Right lobe of liver (tissue), 6 donors: Measurements from ENCODE around the gene BMS1. TPM values are rescaled to one million over a fixed set of nuclear protein-coding genes. Genes with fewer than 3 reads are reported as not detected.

Experiments
- ATAC-seq, 4 donors: fragments of 200-7000 bp; cut with Tn5 transposase; one replicate each; pipeline ENCODE4 v1.9.1; 2020; ENCODE audit warnings: mild to moderate bottlenecking in 4 of 4, moderate library complexity in 4 of 4
- DNase-seq, 3 donors: peaks; one replicate each; pipeline ENCODE4 v3.0.0-alpha.2; 2020
- H3K27ac ChIP-seq, 3 donors: fragments of 200-600 bp; one replicate each; pipeline ENCODE4 v1.8.0; 2022
- H3K27me3 ChIP-seq, 2 donors: fragments of 200-600 bp; one replicate each; pipeline ENCODE4 v1.8.0; 2022
- H3K36me3 ChIP-seq, 4 donors: fragments of 200-600 bp; sonication (generic) in 1 of 4; one replicate each; pipeline versions ENCODE4 v1.5.1 to v1.8.0; 2017 to 2022; ENCODE audit warnings: control low read depth in 1 of 4
- H3K4me1 ChIP-seq, 4 donors: fragments of 200-600 bp; sonication (generic) in 1 of 4; one replicate each; pipeline versions ENCODE4 v1.5.1 to v1.8.0; 2017 to 2022; ENCODE audit warnings: control low read depth in 1 of 4
- H3K4me3 ChIP-seq, 3 donors: fragments of 200-600 bp; one replicate each; pipeline ENCODE4 v1.8.0; 2022
- H3K9me3 ChIP-seq, 4 donors: fragments of 200-600 bp; sonication (generic) in 1 of 4; one replicate each; pipeline versions ENCODE4 v1.5.1 to v1.8.0; 2017 to 2022; ENCODE audit warnings: control low read depth in 1 of 4
- POLR2A ChIP-seq: fragments of 450-650 bp; IDR thresholded peaks from one replicate; pipeline ENCODE4 v1.6.1; 2017; ENCODE audit warnings: antibody characterized with exemption, mild to moderate bottlenecking
- WGBS: methylation state at CpG from one replicate; pipeline ENCODE4 v1.1.6; 2018; ENCODE audit warnings: low coverage, low lambda C conversion rate; ENCODE audit not compliant: insufficient coverage; ENCODE audit errors: missing lambda C conversion rate; 5-methylcytosine and 5-hydroxymethylcytosine counted together
- intact Hi-C, 2 donors: fragments of 100-400 bp; cut with DNase I; formaldehyde crosslinking; loops; one replicate each; pipeline versions ENCODE4 v1.11.2 to v1.14.1; 2022
- total RNA-seq, 6 experiments: library from RNA; depleted of rRNA in 2 of 6; stranded (reverse); fragments of >200 nt in 2 of 6; fragmentation: NEBNext Ultra II Directional in 3 of 6; extraction: Animal tissue kit (Norgen Biotek cat#: 25700) in 3 of 6; gene quantifications; one replicate each; pipeline versions ENCODE4 v1.1.0 to v1.2.4, GENCODE V29; 2016 to 2023
- TF ChIP-seq, protein P1 (sequence below), 4 donors: fragments of 200-600 bp in 3 of 4; fragments of 450-650 bp in 1 of 4; IDR thresholded peaks; one replicate each; pipeline versions ENCODE4 v1.5.1 to v1.8.0; 2016 to 2022; ENCODE audit warnings: antibody characterized with exemption in 4 of 4, mild to moderate bottlenecking in 2 of 4
- donor health status: DM: no; HTN: yes; CAD: no.
- donor health status: DM: no; HTN: no; CAD: no.
- donor health status: DM: no; HTN: no; CAD: no.
- donor health status: DM: no; HTN: yes; CAD: no.
- donor health status: DM: no; HTN: yes; CAD: no.

Gene BMS1
- total RNA-seq, 6 experiments from 2014 or later, result 4.1 to 8.3 (median 5.8) TPM

DNA sequence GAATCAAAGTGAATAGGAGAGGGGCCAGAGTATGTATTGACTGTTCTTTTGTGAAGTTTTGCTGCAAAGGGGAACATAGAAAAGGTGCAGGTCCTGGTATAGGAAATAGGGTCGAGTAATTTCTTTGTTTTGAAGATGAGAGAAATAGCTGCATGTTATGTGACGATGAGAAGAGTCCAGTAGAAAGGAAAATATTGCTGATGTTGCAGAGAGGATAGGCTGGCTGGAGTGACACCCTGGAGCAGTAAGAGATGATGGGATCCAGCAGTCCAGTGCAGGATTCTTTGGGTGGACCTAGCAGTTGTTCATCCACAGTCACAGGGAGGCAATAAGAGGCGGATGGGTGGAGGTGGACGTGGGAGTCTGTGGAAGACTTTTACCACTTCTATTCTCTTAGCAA, 2.1 kb upstream of the BMS1 start:
- Histone ChIP-seq H3K4me1 (peaks cover 0 to 7% (median 0%) of the 10 kb centered on the region in 4 donors), H3K36me3 (peaks cover 0 to 14% (median under 1%) of the 10 kb centered on the region in 4 donors), H3K27ac (no peak overlapping the region), H3K27me3 (no peaks in the 10 kb centered on the region), H3K9me3 (no peaks in the 10 kb centered on the region), H3K4me3 (no peak overlapping the region)
- no peak for ATAC-seq
- WGBS, result 90% methylated on average over 4 of the region's 4 CpGs
- intact Hi-C loops, result loop anchor here in 1 of 2 donors (10.0 kb wide), 1 partner anchor 226 kb away; no protein-coding TSS in a partner anchor
- DNase-seq, result no peak
- TF ChIP-seq POLR2A, result no peak
- TF ChIP-seq, protein P1, sequence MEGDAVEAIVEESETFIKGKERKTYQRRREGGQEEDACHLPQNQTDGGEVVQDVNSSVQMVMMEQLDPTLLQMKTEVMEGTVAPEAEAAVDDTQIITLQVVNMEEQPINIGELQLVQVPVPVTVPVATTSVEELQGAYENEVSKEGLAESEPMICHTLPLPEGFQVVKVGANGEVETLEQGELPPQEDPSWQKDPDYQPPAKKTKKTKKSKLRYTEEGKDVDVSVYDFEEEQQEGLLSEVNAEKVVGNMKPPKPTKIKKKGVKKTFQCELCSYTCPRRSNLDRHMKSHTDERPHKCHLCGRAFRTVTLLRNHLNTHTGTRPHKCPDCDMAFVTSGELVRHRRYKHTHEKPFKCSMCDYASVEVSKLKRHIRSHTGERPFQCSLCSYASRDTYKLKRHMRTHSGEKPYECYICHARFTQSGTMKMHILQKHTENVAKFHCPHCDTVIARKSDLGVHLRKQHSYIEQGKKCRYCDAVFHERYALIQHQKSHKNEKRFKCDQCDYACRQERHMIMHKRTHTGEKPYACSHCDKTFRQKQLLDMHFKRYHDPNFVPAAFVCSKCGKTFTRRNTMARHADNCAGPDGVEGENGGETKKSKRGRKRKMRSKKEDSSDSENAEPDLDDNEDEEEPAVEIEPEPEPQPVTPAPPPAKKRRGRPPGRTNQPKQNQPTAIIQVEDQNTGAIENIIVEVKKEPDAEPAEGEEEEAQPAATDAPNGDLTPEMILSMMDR (IDR thresholded peaks at IDR 0.05), result no peak

DNA sequence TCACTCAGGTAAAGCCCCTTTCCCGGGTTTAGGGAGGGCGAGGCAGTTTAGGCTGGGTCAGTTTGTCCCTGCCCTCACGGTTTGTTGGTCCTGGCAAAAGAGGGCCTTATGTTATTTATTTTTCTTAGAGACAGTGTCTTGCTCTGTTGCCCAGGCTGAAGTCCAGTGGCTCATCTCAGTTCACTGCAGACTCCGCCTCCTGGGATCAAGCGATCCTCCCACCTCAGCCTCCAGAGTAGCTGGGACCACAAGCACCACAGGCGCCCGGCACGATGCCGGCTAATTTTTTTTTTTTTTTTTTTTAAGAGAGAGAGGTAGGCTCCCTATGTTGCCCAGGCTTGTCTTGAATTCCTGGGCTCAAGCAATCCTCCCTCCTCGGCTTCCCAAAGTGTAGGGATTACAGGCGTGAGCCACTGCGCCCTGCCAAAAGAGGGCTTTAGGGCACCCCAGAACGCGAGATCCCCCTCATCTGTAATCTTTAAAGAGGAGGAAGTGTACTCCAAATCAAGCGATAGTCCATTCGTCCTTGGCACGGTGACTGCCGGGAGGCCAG, 626 bp upstream of the BMS1 start:
- Histone ChIP-seq H3K27ac (peak overlapping the region; percentile 94 to 95 (median 94)), H3K9me3 (no peaks in the 10 kb centered on the region), H3K36me3 (peaks cover 0 to 28% (median 8%) of the 10 kb centered on the region in 4 donors), H3K4me1 (peaks cover 0 to 7% (median 0%) of the 10 kb centered on the region in 4 donors), H3K4me3 (peak overlapping the region; percentile 77 to 85 (median 79)), H3K27me3 (no peaks in the 10 kb centered on the region)
- no peak for TF ChIP-seq POLR2A
- TF ChIP-seq, protein P1 (IDR thresholded peaks at IDR 0.05), result no peak
- peak in 1 of 3 donors; percentile 51 for DNase-seq
- 21% methylated on average over 14 of the region's 18 CpGs for WGBS
- intact Hi-C loops, result loop anchor here in 1 of 2 donors (10.0 kb wide), 1 partner anchor 227 kb away; no protein-coding TSS in a partner anchor
- ATAC-seq, result peak; percentile 6 to 53 (median 14)

DNA sequence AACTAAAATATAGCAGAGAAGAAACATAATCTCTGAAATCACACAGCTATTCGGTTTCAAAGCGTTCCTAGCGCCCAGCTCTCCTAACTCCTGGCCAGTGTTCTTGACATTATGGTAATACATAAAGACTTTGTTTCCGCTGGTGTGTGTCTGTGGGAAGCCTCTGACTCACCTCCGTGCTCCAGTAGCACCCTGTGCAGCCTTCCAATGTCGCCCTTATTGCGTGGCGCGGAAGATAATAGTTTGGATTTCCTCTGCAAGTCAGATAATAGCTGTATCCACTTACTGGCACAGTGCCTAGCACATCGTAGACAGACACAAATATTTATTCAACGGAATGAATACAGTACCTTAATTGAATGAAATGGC, 570 bp downstream of the BMS1 start:
- H3K9me3 ChIP-seq, result no peaks in the 10 kb centered on the region
- DNase-seq (peak in 1 of 3 donors; percentile 37), ATAC-seq (peak; percentile 6 to 55 (median 36))
- intact Hi-C loops, result loop anchor here in 1 of 2 donors (10.0 kb wide), 1 partner anchor 228 kb away; no protein-coding TSS in a partner anchor
- 0% methylated on average over 11 of the region's 11 CpGs for WGBS
- TF ChIP-seq POLR2A, result no peak
- TF ChIP-seq, protein P1 (IDR thresholded peaks at IDR 0.05), result no peak
- peaks cover 0 to 7% (median 0%) of the 10 kb centered on the region in 4 donors for H3K4me1 ChIP-seq
- H3K27me3 ChIP-seq, result no peaks in the 10 kb centered on the region
- H3K27ac ChIP-seq, result peak overlapping the region; percentile 94 to 95 (median 94)
- peaks cover 3 to 39% (median 16%) of the 10 kb centered on the region in 4 donors for H3K36me3 ChIP-seq
- peak overlapping the region; percentile 77 to 85 (median 79) for H3K4me3 ChIP-seq

DNA sequence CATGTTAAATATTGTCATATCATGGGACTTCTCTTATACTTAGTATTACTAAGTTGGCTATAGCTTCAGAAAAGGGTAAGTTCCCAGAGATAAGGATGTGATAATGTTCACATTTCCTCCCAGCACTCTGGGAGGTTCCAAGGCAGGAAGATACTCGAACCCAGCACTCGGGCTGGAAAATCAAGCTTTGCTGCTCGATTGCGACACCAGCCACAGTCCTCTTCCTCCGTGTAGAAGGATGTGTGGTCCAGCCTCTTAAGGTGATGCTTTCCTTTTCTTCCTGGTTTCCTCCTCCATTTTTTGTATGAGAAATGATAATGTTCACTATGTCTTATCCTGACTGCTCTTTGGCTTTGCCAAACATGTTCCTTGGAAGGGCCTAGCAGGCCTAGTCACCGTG, 3.2 kb downstream of the BMS1 start:
- H3K36me3 ChIP-seq, result peaks cover 14 to 52% (median 20%) of the 10 kb centered on the region in 4 donors
- DNase-seq (no peak), ATAC-seq (no peak)
- peaks cover 0 to 7% (median 0%) of the 10 kb centered on the region in 4 donors for H3K4me1 ChIP-seq
- H3K9me3 ChIP-seq, result no peaks in the 10 kb centered on the region
- H3K27ac ChIP-seq, result no peak overlapping the region
- no peak overlapping the region for H3K4me3 ChIP-seq
- 89% methylated on average over 6 of the region's 6 CpGs for WGBS
- H3K27me3 ChIP-seq, result no peaks in the 10 kb centered on the region
- TF ChIP-seq, protein P1 (IDR thresholded peaks at IDR 0.05), result no peak
- TF ChIP-seq POLR2A, result no peak
- intact Hi-C loops, result loop anchor here in 1 of 2 donors (10.0 kb wide), 1 partner anchor 231 kb away; no protein-coding TSS in a partner anchor
